Mesenchymal stem cell (in vitro differentiated cells and primary cell): ENCODE results near the gene KCND3.

Source experiments
- DNase-seq: peaks from one replicate; pipeline ENCODE4 v3.0.0-alpha.2; 2013
- H2AFZ ChIP-seq: one replicate; pipeline ENCODE4 v1.6.1; 2013; ENCODE audit warnings: low read depth, mild to moderate bottlenecking, control low read depth, inconsistent platforms, low read length, moderate library complexity
- H2AK5ac ChIP-seq: 2 replicates; pipeline ENCODE4 v1.6.1; 2013; ENCODE audit warnings: low read length, moderate library complexity, mild to moderate bottlenecking, inconsistent platforms; ENCODE audit not compliant: severe bottlenecking
- H2BK120ac ChIP-seq: one replicate; pipeline ENCODE4 v1.6.1; 2013; ENCODE audit warnings: low read depth, mild to moderate bottlenecking, inconsistent platforms, low read length, moderate library complexity
- H2BK12ac ChIP-seq, 2 experiments: one replicate each; pipeline ENCODE4 v1.6.1; 2013; ENCODE audit warnings: inconsistent platforms in 2 of 2, low read length in 2 of 2, mild to moderate bottlenecking in 2 of 2, moderate library complexity in 2 of 2, control low read depth in 1 of 2
- H2BK15ac ChIP-seq: one replicate; pipeline ENCODE4 v1.6.1; 2013; ENCODE audit warnings: mild to moderate bottlenecking, low read depth, inconsistent platforms; ENCODE audit not compliant: poor library complexity, severe bottlenecking
- H2BK5ac ChIP-seq: 2 replicates; pipeline ENCODE4 v1.6.1; 2013; ENCODE audit warnings: low read depth, mild to moderate bottlenecking, low read length, control low read depth, inconsistent platforms; ENCODE audit not compliant: poor library complexity, severe bottlenecking
- H3K14ac ChIP-seq, 2 experiments: one replicate each; pipeline ENCODE4 v1.6.1; 2013; ENCODE audit warnings: inconsistent platforms in 2 of 2, low read length in 2 of 2, control low read depth in 1 of 2, mild to moderate bottlenecking in 1 of 2, moderate library complexity in 1 of 2
- H3K18ac ChIP-seq, 2 experiments: one replicate each; pipeline ENCODE4 v1.6.1; 2013; ENCODE audit warnings: inconsistent platforms in 2 of 2, low read length in 2 of 2, control low read depth in 1 of 2, low read depth in 1 of 2, mild to moderate bottlenecking in 1 of 2
- H3K23ac ChIP-seq, 2 experiments: one replicate each; pipeline ENCODE4 v1.6.1; 2013; ENCODE audit warnings: inconsistent platforms in 2 of 2, low read length in 2 of 2, mild to moderate bottlenecking in 2 of 2, moderate library complexity in 2 of 2, control low read depth in 1 of 2
- H3K27ac ChIP-seq: 2 replicates; pipeline ENCODE4 v1.5.1; 2013; ENCODE audit warnings: mild to moderate bottlenecking, moderate library complexity, low read length, control low read depth, inconsistent platforms; ENCODE audit not compliant: poor library complexity, severe bottlenecking
- H3K27me3 ChIP-seq, 2 experiments: 2 replicates each; pipeline versions ENCODE4 v1.6.1 to v1.7.0; 2013; ENCODE audit warnings: low read length in 2 of 2, mild to moderate bottlenecking in 2 of 2, moderate library complexity in 2 of 2, control low read depth in 1 of 2, inconsistent platforms in 1 of 2; ENCODE audit not compliant: control insufficient read depth in 1 of 2, insufficient read depth in 1 of 2
- H3K36me3 ChIP-seq, 2 experiments: 2 replicates each; pipeline versions ENCODE4 v1.6.1 to v1.7.0; 2013; ENCODE audit warnings: low read length in 2 of 2, control low read depth in 1 of 2, inconsistent platforms in 1 of 2, low read depth in 1 of 2, mild to moderate bottlenecking in 1 of 2; ENCODE audit not compliant: insufficient read depth in 2 of 2, control insufficient read depth in 1 of 2
- H3K4ac ChIP-seq, 2 experiments: one replicate each; pipeline ENCODE4 v1.6.1; 2013; ENCODE audit warnings: inconsistent platforms in 2 of 2, low read length in 2 of 2, mild to moderate bottlenecking in 2 of 2, moderate library complexity in 2 of 2, control low read depth in 1 of 2, low read depth in 1 of 2
- H3K4me1 ChIP-seq: 2 replicates; pipeline ENCODE4 v1.6.1; 2013; ENCODE audit warnings: low read depth, low read length, control low read depth; ENCODE audit not compliant: control insufficient read depth, insufficient read depth
- H3K4me2 ChIP-seq: 2 replicates; pipeline ENCODE4 v1.6.1; 2013; ENCODE audit warnings: low read length, mild to moderate bottlenecking, inconsistent platforms; ENCODE audit not compliant: poor library complexity, severe bottlenecking
- H3K4me3 ChIP-seq, 2 experiments: 2 replicates each; pipeline versions ENCODE4 v1.5.1 to v1.7.0; 2013; ENCODE audit warnings: low read length in 2 of 2, mild to moderate bottlenecking in 2 of 2, control low read depth in 1 of 2, low read depth in 1 of 2; ENCODE audit not compliant: insufficient read depth in 1 of 2
- H3K79me1 ChIP-seq: replicated peaks from 2 replicates; pipeline ENCODE4 v1.6.1; 2013; ENCODE audit warnings: mild to moderate bottlenecking, control low read depth, low read length, inconsistent platforms; ENCODE audit not compliant: poor library complexity, severe bottlenecking
- H3K9ac ChIP-seq: 2 replicates; pipeline ENCODE4 v1.7.0; 2013; ENCODE audit warnings: mild to moderate bottlenecking, low read length, moderate library complexity
- H3K9me3 ChIP-seq: 2 replicates; pipeline ENCODE4 v1.7.0; 2013; ENCODE audit warnings: mild to moderate bottlenecking, low read length; ENCODE audit not compliant: control insufficient read depth
- H4K8ac ChIP-seq: one replicate; pipeline ENCODE4 v1.6.1; 2013; ENCODE audit warnings: inconsistent platforms, mild to moderate bottlenecking, low read length, moderate library complexity
- H4K91ac ChIP-seq: one replicate; pipeline ENCODE4 v1.6.1; 2013; ENCODE audit warnings: mild to moderate bottlenecking, low read length, inconsistent platforms
- WGBS: methylation state at CpG from one replicate; pipeline ENCODE4 v1.1.7; 2013; ENCODE audit warnings: mixed read lengths; 5-methylcytosine and 5-hydroxymethylcytosine counted together

The KCND3 gene

DNA sequence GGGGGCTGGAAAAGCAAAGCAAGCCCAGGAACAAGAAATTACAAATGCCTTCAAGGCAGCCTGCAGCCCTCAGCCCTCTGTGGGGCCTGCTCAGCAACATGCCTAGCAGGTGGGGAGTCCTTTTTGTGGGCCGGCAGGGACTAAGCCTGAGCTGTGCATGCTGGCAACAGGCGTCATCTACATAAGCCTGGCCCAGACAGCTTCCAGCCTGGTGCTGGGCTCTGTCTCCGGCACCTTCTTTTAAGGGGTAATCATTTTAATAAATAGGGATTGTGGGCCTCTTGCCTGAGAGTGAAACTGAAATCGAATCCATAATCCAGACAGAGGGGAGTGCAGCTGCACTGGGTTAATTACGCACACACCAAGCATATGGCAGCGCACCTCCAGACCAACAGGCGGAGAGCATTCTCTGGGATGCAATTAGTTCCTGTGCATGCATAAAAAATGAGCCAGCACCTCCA, 137.2 kb downstream of the KCND3 start:
- Histone ChIP-seq H3K9me3 (no peaks in the 10 kb centered on the region), H3K27me3 (peaks cover 26 to 66% of the 10 kb centered on the region in 2 experiments), H2BK15ac (no peak overlapping the region), H4K8ac (no peak overlapping the region), H3K9ac (no peak overlapping the region), H3K4me3 (no peak overlapping the region), H2BK120ac (no peak overlapping the region), H2AFZ (no peak overlapping the region), H3K23ac (no peak overlapping the region), H3K36me3 (no peaks in the 10 kb centered on the region), H3K27ac (no peak overlapping the region), H2BK12ac (no peak overlapping the region), H3K18ac (no peak overlapping the region), H3K14ac (no peak overlapping the region), H2AK5ac (no peak overlapping the region), H2BK5ac (no peak overlapping the region), H3K4me1 (no peaks in the 10 kb centered on the region), H4K91ac (no peak overlapping the region), H3K4ac (no peak overlapping the region), H3K79me1 (no peaks in the 10 kb centered on the region), H3K4me2 (no peak overlapping the region)
- no peak for DNase-seq
- 79% methylated on average over 7 of the region's 7 CpGs for WGBS

DNA sequence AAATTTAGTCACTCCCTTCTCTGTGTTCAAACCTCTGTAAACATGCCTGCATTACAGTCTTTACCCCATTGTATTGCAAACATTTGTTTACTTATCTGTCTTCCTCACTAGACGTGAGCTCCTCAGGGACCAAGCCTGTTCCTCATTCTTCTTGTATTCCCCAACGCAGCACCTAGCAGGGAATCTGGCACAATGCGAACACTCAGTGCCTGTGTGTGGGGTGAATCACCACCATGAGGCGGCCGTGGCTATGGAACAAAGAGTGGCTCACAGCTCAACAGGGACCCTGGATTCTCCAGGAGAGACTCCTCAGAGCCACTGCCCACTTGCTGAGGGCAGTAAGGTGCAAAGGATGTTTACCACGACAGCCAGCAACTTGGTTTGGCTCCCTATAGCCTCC, 137.9 kb downstream of the KCND3 start:
- Histone ChIP-seq H3K4me1 (no peaks in the 10 kb centered on the region), H3K4ac (no peak overlapping the region), H3K9ac (no peak overlapping the region), H2BK12ac (no peak overlapping the region), H2AK5ac (no peak overlapping the region), H2BK120ac (no peak overlapping the region), H3K27ac (no peak overlapping the region), H2AFZ (no peak overlapping the region), H3K9me3 (no peaks in the 10 kb centered on the region), H2BK5ac (no peak overlapping the region), H4K91ac (no peak overlapping the region), H3K23ac (no peak overlapping the region), H2BK15ac (no peak overlapping the region), H3K36me3 (no peaks in the 10 kb centered on the region), H3K4me2 (no peak overlapping the region), H3K79me1 (no peaks in the 10 kb centered on the region), H3K27me3 (peaks cover 26 to 63% of the 10 kb centered on the region in 2 experiments), H3K14ac (no peak overlapping the region), H3K18ac (no peak overlapping the region), H3K4me3 (no peak overlapping the region), H4K8ac (no peak overlapping the region)
- 62% methylated on average over 6 of the region's 6 CpGs for WGBS
- no peak for DNase-seq

DNA sequence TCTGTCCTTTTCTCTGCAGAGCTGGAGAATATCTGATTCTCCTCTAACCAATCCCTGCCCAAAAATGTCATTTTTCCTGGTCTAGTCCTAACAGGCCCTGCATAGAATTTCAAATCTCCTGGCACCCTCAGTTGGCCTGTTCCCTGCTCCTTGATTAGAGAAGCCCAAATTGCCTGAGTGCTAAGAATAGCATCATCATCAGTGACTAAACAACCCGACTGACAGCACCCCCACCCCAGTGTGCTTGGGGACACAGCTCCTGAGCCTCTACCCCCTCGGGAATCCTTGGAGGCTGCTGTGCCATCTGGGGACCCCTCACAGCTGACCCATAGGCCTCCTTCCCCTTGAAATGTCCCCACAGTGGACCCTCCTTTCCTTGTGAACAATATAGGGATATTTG, 139.4 kb downstream of the KCND3 start:
- no peak overlapping the region for H3K4me2 ChIP-seq
- H4K8ac ChIP-seq: no peak overlapping the region
- no peaks in the 10 kb centered on the region for H3K9me3 ChIP-seq
- 58% methylated on average over 2 of the region's 2 CpGs for WGBS
- H3K27me3 ChIP-seq: peaks cover 19 to 63% of the 10 kb centered on the region in 2 experiments
- H2BK12ac ChIP-seq: no peak overlapping the region
- no peaks in the 10 kb centered on the region for H3K4me1 ChIP-seq
- H2BK120ac ChIP-seq: no peak overlapping the region
- H3K4ac ChIP-seq: no peak overlapping the region
- H3K23ac ChIP-seq: no peak overlapping the region
- no peak overlapping the region for H2AFZ ChIP-seq
- no peak overlapping the region for H3K9ac ChIP-seq
- H3K27ac ChIP-seq: no peak overlapping the region
- no peak overlapping the region for H2BK15ac ChIP-seq
- no peak overlapping the region for H4K91ac ChIP-seq
- no peaks in the 10 kb centered on the region for H3K36me3 ChIP-seq
- H2BK5ac ChIP-seq: no peak overlapping the region
- H3K14ac ChIP-seq: no peak overlapping the region
- DNase-seq: no peak
- H3K79me1 ChIP-seq: no peaks in the 10 kb centered on the region
- H3K18ac ChIP-seq: no peak overlapping the region
- no peak overlapping the region for H3K4me3 ChIP-seq
- H2AK5ac ChIP-seq: no peak overlapping the region

DNA sequence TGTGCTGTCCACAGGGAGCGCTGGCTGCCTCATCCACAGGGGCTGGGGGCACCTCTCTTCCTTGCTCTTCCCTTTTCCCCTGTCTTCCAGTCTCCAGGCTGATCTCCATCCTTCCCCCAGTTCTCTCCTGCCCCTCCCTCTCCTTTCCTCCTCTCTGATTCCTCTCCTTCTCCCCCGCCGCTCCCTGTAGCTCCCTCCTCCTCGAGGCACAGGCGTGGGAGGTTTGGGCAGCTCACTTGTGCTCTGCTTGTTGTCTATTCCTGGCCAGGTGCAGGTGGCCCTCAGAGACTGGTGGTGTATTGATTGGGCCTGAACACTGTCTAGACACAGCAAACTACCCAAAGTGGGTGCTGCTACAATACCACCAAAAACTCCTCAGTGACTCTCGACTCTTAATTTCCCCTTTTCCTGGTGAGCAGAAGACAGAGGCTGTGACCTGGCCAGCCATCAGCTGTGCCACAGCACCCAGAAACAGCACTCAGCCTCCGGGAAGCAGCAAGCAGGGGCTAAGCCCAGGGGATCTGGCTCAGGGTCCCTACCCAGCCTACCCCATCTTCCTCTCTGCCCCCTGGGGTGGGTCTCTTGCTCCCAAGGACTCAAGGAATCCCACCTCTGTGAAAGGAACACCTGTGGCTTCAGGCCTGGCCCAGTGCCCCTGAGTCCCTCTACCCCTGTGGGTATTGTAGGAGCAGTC, 140.5 kb downstream of the KCND3 start:
- H3K4me2 ChIP-seq: no peak overlapping the region
- no peaks in the 10 kb centered on the region for H3K79me1 ChIP-seq
- no peak overlapping the region for H3K4me3 ChIP-seq
- H3K14ac ChIP-seq: no peak overlapping the region
- H2BK120ac ChIP-seq: no peak overlapping the region
- H2AFZ ChIP-seq: no peak overlapping the region
- H3K18ac ChIP-seq: no peak overlapping the region
- 69% methylated on average over 7 of the region's 7 CpGs for WGBS
- H3K9ac ChIP-seq: no peak overlapping the region
- H3K27ac ChIP-seq: no peak overlapping the region
- no peak overlapping the region for H4K91ac ChIP-seq
- no peaks in the 10 kb centered on the region for H3K36me3 ChIP-seq
- H3K23ac ChIP-seq: no peak overlapping the region
- H2BK15ac ChIP-seq: no peak overlapping the region
- no peaks in the 10 kb centered on the region for H3K4me1 ChIP-seq
- no peak for DNase-seq
- no peak overlapping the region for H2AK5ac ChIP-seq
- H3K9me3 ChIP-seq: no peaks in the 10 kb centered on the region
- no peak overlapping the region for H2BK5ac ChIP-seq
- no peak overlapping the region for H2BK12ac ChIP-seq
- H4K8ac ChIP-seq: no peak overlapping the region
- H3K4ac ChIP-seq: no peak overlapping the region
- H3K27me3 ChIP-seq: peaks cover 18 to 56% of the 10 kb centered on the region in 2 experiments
